Muscle layer of colon (tissue), 2 donors: ENCODE data around the gene DNAH9.
A peak's percentile ranks its signal among the peaks of the same experiment; 100 is the strongest.

Experiments used
- H3K27ac ChIP-seq: one replicate; pipeline ENCODE4 v1.7.0; 2013; ENCODE audit warnings: low read depth, mild to moderate bottlenecking, low read length, moderate library complexity
- H3K27me3 ChIP-seq, 2 donors: one replicate each; pipeline ENCODE4 v1.7.0; 2013; ENCODE audit warnings: low read length in 2 of 2, mild to moderate bottlenecking in 2 of 2; ENCODE audit not compliant: insufficient read depth in 2 of 2, control insufficient read depth in 1 of 2
- H3K36me3 ChIP-seq: one replicate; pipeline ENCODE4 v1.7.0; 2013; ENCODE audit warnings: mild to moderate bottlenecking, low read length; ENCODE audit not compliant: insufficient read depth
- H3K4me1 ChIP-seq: one replicate; pipeline ENCODE4 v1.7.0; 2013; ENCODE audit warnings: mild to moderate bottlenecking, low read length; ENCODE audit not compliant: insufficient read depth
- H3K4me3 ChIP-seq, 2 donors: one replicate each; pipeline ENCODE4 v1.7.0; 2013; ENCODE audit warnings: low read length in 2 of 2, low read depth in 1 of 2, mild to moderate bottlenecking in 1 of 2, moderate library complexity in 1 of 2
- H3K9ac ChIP-seq: one replicate; pipeline ENCODE4 v1.7.0; 2013; ENCODE audit warnings: low read length
- H3K9me3 ChIP-seq: one replicate; pipeline ENCODE4 v1.7.0; 2013; ENCODE audit warnings: mild to moderate bottlenecking, low read length
- donor health status: abdominal sarcoma.
- donor health status: Adenocarcinoma of cecum.

The DNAH9 gene

GRCh38 chr17:11598274-11599221 lies at the start of gene DNAH9:
DNAH9 (plus strand) TSS chr17:11598470; CDS start chr17:11598499, 29 bp downstream.
- no peaks in the 10 kb centered on the region for H3K27me3 ChIP-seq
- H3K36me3 ChIP-seq: no peaks in the 10 kb centered on the region
- H3K9me3 ChIP-seq: no peaks in the 10 kb centered on the region
- H3K4me3 ChIP-seq: peak within 1 kb of the TSS; percentile 28 to 47
- no peak within 1 kb of the TSS for H3K9ac ChIP-seq
- H3K4me1 ChIP-seq: peaks cover 6% of the 10 kb centered on the region
- H3K27ac ChIP-seq: no peak within 1 kb of the TSS

- Histone ChIP-seq H3K36me3 (no peaks in the 10 kb centered on the region), H3K9ac (no peak overlapping the region), H3K9me3 (no peaks in the 10 kb centered on the region), H3K27ac (no peak overlapping the region), H3K27me3 (no peaks in the 10 kb centered on the region), H3K4me1 (no peaks in the 10 kb centered on the region), H3K4me3 (no peak overlapping the region)
Observed at GRCh38 chr17:11550431-11550830, 47.8 kb upstream of the DNAH9 start.

GRCh38 chr17:11551442-11551841 lies 46.8 kb upstream of the DNAH9 start:
- no peak overlapping the region for H3K27ac ChIP-seq
- H3K36me3 ChIP-seq: no peaks in the 10 kb centered on the region
- H3K4me1 ChIP-seq: no peaks in the 10 kb centered on the region
- no peak overlapping the region for H3K4me3 ChIP-seq
- no peaks in the 10 kb centered on the region for H3K9me3 ChIP-seq
- no peak overlapping the region for H3K9ac ChIP-seq
- no peaks in the 10 kb centered on the region for H3K27me3 ChIP-seq

GRCh38 chr17:11553135-11553534 lies 45.1 kb upstream of the DNAH9 start:
- Histone ChIP-seq H3K27me3 (no peaks in the 10 kb centered on the region), H3K4me3 (no peak overlapping the region), H3K9me3 (no peaks in the 10 kb centered on the region), H3K36me3 (no peaks in the 10 kb centered on the region), H3K9ac (no peak overlapping the region), H3K4me1 (no peaks in the 10 kb centered on the region), H3K27ac (no peak overlapping the region)

GRCh38 chr17:11554042-11554441 lies 44.2 kb upstream of the DNAH9 start:
- no peak overlapping the region for H3K9ac ChIP-seq
- H3K9me3 ChIP-seq: no peaks in the 10 kb centered on the region
- no peak overlapping the region for H3K4me3 ChIP-seq
- no peak overlapping the region for H3K27ac ChIP-seq
- no peaks in the 10 kb centered on the region for H3K27me3 ChIP-seq
- H3K36me3 ChIP-seq: no peaks in the 10 kb centered on the region
- H3K4me1 ChIP-seq: no peaks in the 10 kb centered on the region

- Histone ChIP-seq H3K4me3 (no peak overlapping the region), H3K27me3 (no peaks in the 10 kb centered on the region), H3K36me3 (no peaks in the 10 kb centered on the region), H3K4me1 (no peaks in the 10 kb centered on the region), H3K9me3 (no peaks in the 10 kb centered on the region), H3K27ac (no peak overlapping the region), H3K9ac (no peak overlapping the region)
Observed at GRCh38 chr17:11554542-11554941, 43.7 kb upstream of the DNAH9 start.

GRCh38 chr17:11555530-11555929 lies 42.7 kb upstream of the DNAH9 start:
- Histone ChIP-seq H3K27me3 (no peaks in the 10 kb centered on the region), H3K4me1 (no peaks in the 10 kb centered on the region), H3K9ac (no peak overlapping the region), H3K9me3 (no peaks in the 10 kb centered on the region), H3K4me3 (no peak overlapping the region), H3K36me3 (no peaks in the 10 kb centered on the region), H3K27ac (no peak overlapping the region)

- no peak overlapping the region for H3K27ac ChIP-seq
- no peaks in the 10 kb centered on the region for H3K27me3 ChIP-seq
- H3K4me3 ChIP-seq: no peak overlapping the region
Observed at GRCh38 chr17:11557727-11558452, 40.4 kb upstream of the DNAH9 start.

GRCh38 chr17:11558681-11559234 lies 39.5 kb upstream of the DNAH9 start:
- H3K36me3 ChIP-seq: no peaks in the 10 kb centered on the region
- H3K27ac ChIP-seq: no peak overlapping the region
- H3K4me3 ChIP-seq: no peak overlapping the region
- no peaks in the 10 kb centered on the region for H3K27me3 ChIP-seq
- no peak overlapping the region for H3K9ac ChIP-seq
- no peaks in the 10 kb centered on the region for H3K9me3 ChIP-seq
- no peaks in the 10 kb centered on the region for H3K4me1 ChIP-seq

More at GRCh38 chr17:11557727-11558452, 40.4 kb upstream of the DNAH9 start:
- Histone ChIP-seq H3K36me3 (no peaks in the 10 kb centered on the region), H3K9me3 (no peaks in the 10 kb centered on the region), H3K4me1 (no peaks in the 10 kb centered on the region), H3K9ac (no peak overlapping the region)

- H3K27me3 ChIP-seq: no peaks in the 10 kb centered on the region
- no peaks in the 10 kb centered on the region for H3K9me3 ChIP-seq
- H3K4me3 ChIP-seq: no peak overlapping the region
- no peaks in the 10 kb centered on the region for H3K36me3 ChIP-seq
- no peak overlapping the region for H3K27ac ChIP-seq
- no peaks in the 10 kb centered on the region for H3K4me1 ChIP-seq
- H3K9ac ChIP-seq: no peak overlapping the region
Observed at GRCh38 chr17:11559601-11560000, 38.7 kb upstream of the DNAH9 start.

- no peaks in the 10 kb centered on the region for H3K9me3 ChIP-seq
- H3K4me1 ChIP-seq: no peaks in the 10 kb centered on the region
- H3K27me3 ChIP-seq: no peaks in the 10 kb centered on the region
- no peak overlapping the region for H3K27ac ChIP-seq
- H3K9ac ChIP-seq: no peak overlapping the region
- H3K36me3 ChIP-seq: no peaks in the 10 kb centered on the region
- no peak overlapping the region for H3K4me3 ChIP-seq
Observed at GRCh38 chr17:11561281-11561680, 37.0 kb upstream of the DNAH9 start.
